CMK (cell line): Measurements from ENCODE around the gene KIF12.

Experiments used
- DNase-seq: peaks from one replicate; pipeline ENCODE4 v3.0.0-alpha.2; 2010; ENCODE audit warnings: low read depth

KIF12 gene

DNA sequence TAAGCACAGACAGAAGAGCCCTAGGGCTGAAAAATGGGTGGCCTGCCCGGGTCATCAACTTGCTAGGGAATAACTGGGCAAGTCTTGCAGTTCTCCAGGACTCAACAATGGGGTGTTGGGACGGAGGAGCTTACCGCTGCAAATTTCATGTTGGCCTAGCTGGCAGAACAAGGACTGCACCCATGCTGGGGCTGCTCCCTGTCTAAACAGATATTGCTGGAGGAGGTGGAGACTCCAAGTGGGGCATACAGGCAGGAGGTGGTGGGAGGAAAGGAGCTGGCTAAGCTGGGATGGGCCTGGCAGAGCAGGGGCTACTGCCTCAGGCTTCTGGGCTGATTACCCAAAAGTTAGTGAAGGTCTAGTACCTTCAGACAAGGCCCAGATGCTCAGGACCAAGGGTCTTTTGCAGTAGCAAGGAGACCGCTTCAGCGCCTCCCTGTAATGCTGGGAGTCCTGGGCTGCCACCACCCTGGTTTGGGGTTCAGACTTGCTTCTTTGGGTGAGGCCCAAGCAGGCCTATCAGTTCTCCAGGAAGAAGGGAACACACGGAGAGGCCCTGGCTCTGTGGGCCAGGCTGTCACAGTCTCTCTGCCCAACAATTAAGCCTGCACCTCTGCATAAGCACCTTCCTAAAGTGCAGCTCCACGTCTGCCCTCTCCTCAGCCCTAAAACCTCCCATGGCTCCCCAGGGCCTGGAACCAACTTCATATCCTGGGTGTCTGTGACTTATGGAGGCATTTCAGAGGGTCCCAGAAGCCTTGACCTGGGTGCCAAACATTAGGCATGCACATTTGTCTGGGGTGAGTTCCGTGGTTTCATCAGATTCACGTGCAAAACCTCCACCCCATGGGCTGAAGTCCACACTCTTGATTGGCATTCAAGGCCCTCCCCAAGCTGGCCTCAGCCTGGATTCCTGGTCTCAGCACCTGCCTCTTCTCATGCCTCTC is 24.2 kb upstream of the KIF12 start:
- no peak for DNase-seq

DNA sequence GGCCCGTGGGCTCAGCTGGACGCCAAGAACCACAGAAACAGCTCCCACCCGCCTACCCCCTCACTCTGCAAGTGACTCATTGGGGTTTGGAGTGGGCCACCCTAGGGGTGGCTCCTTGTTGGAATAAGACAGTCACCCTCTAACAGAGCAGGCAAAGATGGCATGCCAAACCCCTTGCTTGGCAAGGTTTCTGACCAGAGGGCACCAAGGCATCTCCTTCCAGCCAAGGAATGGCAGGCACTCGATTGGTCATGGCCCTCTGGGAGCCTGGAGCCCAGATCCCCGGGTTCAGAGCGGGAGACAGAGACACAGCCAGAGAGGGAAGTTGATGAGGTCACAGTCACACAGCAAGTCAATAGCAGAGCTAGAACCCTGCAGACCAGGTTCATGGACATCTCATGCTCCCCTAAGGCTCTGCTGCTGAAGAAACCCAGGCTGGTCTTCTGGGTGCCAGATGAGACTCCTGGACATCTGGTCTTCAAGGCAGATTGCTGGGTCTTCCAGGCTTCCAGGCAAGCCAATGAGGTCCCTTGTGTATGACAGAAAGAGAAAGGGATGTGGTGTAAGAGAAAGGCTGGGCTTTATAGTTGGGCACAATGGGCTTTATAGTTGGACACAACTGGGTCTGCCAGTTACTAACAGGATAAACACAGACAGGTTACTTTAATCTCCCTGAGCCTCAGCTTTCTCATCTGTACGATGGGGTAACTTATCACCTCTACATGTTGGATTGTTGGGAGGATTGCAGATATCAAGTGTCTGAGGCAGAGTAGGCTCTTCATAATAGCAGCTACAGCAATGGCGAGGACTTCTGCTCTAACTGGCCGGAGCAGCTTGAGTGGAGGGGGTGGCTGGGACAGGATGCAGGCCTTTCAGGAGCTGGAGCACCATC is 23.3 kb upstream of the KIF12 start:
- DNase-seq = no peak

DNA sequence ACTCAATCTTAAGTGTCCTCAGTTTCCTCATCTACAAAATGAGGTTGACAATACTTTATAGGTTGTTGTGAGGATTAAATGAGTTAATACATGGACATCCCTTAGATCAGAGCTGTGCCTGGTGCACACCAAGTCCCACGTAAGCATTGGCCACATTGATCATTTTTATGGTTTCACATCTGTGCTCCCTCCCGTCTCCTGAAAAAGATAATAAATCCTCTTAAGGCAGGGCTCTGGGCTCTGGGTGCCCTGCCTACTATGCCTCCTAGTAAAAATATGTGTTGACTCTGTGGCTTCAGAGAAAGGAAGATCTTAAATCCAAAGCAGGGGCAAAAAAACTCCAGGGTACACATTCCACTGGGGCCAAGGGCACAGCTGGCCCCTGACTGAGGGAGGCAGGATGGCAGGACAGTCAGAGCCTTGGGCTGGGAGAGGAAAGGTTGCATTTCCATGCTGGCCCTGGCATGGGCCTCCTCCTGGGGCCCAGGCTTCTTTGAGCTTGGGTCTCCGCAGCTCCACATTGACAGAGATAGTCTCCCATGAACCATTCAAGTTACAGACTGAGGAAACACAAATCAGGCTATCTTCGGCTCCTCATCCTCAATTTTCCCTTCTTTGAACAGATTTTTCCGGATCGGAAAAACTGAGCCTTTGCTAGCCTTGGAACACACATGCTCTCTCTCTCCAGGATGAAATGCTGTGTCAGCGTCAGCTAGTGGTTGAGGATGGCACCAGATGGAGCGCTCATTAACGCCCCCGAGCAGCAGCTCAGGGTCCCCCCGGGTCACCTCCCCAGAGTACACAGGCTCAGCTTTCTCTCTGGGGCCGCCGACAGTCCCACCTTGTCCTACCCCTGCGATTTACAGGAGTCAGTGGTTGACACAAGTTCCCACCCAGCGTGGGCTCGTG is 22.4 kb upstream of the KIF12 start:
- DNase-seq = no peak

DNA sequence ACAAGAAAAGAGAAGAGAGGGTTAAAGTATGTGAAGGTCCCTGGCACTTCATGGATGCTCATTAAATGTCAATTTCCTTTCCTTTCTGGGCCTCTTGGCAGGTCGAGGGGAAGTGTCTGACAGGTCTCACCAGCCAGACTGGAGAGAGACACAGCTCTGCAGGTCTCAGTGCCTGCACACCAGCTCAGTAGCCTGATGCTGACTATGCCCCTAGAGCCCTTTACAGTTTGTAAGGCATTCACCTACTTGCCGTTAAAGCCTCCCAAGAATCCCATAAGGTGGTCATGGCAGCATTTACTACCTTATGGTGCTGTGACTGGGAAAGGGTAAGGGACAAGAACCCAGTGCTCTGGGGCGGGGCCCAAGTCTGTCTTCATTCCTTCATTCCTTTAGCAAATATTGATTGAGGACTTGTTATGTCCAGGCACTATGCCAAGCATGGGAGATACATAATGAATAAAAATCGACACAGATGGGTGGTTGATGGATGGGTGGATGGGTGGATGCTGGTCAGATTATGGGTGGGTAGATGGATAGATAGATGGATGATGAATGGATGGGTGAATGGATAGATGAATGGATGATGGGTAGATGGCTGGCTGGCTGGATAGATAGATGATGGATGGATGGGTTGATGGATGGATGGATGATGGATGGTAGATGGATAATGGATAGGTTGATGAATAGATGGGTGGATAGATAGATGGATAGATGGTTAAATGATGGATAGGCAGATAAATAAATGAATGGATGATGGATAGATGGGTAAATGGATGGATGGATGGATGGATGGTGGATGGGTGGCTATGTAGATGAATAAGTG is 21.3 kb upstream of the KIF12 start:
- no peak for DNase-seq

DNA sequence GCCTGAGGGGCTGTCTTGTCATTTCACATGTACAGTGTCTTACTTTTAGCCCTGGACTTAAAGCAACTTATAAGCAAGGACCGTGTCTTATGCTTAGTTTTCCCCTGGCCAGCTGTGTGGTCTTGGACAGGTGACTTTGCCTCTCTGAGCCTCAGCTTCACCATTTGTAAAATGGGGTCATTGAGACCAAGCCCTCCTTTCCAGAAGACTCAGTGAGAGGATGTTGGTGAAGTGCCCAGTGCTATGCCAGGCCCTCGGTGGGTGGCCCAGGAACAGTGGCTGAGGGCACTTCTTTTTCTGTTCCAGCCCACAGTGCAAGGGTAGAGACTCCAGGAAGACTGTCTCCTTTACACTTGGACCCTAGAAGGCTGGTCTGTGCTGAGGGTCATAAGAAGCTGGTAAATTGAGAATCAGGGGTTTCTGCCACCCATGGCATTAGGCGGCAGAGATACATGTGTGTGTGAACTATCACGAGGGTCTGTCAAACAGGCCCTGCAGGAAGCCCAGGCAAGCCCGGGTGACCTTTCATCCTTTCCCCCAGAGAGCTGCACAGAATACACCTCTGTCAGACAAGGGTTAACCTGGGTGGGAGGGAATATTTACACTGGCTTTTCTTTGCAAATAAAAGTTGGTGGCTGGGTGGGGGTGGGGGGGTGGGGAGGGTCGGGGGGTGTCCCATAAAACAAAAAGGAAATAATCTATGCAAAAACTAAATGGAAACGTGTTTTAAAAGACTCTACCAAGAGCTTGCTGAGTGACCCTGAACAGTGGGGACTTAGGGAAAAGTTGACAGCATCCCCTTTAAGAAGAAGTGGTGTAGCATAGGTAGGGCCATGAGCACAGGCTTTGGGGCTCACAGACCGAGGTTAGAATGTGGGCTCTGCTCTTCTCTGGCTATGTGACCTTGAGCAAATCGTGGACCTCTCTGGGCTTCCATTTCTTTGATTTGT is 20.4 kb upstream of the KIF12 start:
- no peak for DNase-seq

DNA sequence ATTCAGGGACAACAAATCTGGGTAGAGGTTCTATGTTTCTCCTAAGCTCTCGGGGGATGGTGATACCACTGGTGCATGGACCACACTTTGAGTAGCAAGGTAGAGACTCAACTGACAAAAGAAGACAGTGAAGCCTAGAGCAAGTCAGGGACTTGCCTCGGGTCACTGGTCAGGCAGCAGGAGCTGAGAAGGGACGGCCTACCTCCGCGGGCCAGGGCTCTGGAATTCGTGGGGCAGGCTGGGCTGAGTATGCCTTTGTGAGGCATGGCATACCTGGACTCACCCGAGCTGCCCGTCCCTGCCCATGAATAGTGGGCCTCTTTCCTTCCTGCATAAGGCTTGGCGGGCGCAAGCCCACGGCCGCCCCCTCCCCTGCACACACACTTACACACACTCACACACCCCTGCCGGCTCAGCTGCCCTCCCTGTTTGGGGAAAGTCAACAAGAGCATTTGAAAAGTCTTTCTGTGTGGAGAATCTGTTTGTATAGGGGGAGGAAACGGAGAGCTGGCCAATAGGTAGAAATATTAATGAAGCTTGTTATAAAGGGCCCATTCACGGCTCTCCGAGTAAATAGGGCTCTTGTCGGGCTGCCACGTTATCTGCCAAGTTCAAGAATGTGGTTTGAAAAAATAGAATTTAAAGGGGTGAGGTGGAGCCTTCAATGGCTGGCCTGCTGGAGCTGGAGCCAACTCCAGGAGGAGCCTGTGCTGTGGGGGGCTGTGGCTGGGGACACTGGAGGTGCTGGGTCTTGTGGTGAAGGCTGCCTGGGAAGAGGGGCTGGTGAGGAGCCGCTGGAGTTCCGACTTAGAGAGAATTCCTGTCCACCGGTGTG is 19.1 kb upstream of the KIF12 start:
- DNase-seq = no peak

DNA sequence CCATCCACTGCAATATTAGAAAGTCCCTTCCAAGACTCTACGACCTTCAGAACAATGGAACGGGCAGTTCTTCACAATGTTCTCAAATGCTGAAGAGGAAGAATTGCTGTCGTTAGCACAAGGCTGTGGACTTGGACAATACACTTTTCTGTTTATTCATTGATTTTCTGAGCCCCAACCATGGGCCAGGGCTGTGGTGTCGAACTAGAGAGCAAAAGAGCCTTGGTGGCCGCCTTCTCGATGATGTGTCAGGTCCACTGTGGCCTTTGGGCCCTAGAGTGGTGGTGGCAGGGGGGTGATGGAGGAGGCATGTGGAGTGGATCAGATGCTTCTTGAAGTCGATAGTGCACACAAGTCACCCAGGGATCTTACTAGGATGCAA is 18.5 kb upstream of the KIF12 start:
- DNase-seq = no peak

DNA sequence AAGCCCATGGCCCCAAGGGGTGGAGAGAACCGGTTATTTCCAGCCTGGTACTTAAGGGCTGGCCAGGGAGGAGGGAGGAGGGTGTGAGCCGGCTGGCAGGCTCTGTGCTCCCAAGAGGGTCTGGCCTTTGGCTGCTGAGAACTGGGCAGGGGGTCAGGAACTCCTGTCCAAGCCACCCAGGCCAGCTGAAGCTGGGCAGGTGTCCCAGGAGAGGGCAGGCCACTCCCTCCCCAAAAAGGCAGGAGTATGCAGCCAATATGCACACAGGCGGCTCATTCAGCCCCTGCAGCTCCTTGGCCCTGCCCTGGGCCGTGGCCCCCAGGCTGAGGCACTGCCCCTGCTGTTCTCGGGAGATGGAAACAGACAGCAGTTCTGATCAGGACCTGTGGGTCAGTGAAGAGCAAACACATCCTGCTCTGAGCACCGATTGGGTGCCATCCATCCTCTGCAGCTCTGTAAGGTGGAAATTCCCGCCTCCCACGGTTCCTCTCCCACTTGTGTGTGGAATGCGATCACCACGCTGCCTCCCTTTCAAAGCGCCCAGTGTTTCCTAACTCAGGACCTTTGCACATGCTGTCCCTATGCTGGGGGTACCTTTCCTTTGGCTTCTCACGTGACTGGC is 17.1 kb upstream of the KIF12 start:
- DNase-seq = no peak

DNA sequence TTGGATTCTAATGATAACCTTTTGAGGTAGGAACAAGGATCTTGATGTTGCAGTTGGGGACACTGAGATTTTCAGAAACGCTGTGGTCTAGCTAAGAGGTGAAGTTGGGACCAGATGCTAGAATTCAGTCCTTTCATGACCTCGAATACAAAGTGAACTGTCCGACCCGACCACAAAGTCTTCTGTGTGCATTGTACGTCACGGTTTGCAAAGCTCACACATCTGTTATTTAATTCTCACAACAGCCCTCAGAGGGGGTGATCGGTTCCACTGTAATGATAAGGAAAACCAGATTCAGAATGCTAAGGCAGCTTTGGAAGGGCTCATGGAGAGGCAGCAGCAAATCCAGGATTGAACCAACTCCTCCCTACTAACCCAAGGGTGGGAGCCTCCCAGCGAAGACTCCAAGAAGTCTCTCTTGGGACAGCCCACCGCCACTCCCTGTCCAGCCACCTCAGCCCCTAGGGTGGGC is 16.6 kb upstream of the KIF12 start:
- DNase-seq = no peak

DNA sequence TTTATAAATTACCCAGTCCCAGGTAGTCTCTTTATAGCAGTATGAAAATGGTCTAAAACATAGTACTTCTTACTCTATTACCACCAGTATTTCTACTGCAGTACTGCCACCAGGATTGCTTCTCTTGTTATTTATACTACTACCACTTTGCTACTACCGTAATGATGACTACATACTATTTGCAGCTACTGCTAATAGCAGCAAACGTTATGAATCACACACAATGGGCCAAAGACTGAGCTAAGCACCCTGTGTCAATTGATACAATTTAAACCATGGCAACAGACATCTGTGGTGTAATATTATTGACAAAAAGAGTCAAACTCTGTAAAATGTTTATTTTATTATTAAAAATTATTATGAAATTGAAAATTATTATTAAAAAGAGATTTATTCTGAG is 15.3 kb upstream of the KIF12 start:
- no peak for DNase-seq

DNA sequence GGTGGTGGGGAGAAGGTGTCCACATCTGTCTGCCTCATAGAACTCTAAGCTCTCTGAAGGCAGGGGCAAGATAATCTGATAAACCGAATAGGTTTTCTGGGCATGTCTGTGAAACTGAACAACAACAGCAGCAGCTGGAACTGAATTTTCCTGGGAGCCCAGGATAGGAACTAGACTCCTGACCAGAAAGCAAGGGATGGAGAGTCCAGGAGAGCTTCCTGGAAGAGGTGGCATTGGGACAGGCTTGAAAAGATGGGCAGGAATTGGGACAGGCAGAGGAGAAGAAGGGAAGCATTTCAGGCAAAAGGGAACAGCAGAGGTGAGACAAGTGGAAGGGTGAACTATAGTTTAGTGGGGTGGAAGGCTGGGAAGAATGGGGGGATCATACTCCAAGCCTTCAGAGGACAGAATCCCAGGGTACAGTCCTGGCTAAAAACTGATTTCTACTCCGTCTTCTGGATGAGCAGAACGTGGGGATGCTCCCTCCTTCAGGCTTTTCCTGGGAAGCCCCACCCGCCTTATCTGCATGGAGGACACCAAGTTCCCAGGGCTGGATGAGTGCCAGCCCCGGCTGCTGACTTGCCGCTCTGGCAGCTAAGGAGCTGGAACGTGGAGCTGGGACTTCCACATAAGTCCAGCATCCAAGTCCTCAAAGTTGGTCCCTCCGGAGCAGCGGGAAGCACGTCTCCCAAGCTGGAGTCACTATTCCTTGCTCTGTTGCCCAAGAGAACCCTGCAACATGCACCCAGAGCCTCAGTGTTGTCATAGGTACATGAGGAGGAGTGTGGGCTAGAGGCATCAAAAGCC is 13.9 kb upstream of the KIF12 start:
- no peak for DNase-seq

DNA sequence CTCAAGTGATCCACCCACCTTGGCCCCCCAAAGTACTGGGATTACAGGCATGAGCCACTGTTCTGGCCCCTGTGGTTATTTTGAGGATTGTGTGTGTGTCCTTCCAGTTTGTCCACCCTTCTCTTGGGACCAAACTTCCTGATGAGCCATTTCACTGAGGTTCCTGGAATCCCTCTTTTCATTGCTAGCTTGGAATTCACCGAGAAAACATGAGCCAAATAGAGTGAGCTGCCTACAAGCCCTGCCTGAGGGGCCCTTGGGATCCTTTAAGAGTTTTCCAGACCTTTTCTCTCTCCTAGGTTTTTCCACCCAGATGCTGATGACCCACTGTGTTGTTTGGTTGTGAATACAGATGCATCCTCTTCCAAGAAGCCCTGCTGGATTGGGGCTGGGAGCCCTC is 13.2 kb upstream of the KIF12 start:
- DNase-seq = no peak

DNA sequence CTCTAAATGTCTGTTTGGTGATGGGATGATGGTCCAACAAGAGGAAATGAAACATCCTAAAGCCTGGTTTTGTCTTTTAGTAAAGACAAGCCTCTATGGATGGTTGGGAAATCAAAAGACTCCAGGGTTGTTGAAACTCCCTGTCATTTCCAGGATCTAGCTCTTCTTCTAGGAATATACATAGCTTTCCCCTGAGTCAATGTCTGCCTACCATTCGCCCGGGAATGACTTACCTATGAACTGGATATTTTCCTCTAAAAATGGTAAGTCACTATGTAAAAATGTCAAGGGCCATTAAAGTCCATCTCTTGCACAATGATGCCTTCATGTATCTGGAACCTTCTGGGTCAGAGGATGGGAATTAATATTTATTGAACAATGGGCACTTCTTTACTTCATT is 11.1 kb upstream of the KIF12 start:
- DNase-seq = no peak

DNA sequence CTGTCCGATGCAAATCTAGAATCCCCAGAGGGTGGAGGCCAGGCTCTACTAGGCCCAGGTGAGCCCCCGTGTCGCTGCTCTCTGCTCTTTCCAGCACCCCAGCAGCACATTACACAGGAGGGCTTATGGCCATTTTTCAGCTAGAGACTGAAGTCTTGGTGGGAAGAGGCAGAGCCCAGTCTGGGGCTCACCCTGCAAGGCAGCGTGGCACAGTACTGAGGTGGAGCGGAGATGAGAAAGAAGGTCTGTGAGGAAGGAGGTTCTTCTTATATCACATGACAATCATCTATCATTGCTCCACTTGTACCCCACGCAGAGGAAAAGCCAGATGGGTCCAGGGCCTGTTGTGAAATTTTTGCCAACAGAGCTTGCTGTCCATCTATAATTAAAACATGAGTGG is 10.0 kb upstream of the KIF12 start:
- DNase-seq = no peak

DNA sequence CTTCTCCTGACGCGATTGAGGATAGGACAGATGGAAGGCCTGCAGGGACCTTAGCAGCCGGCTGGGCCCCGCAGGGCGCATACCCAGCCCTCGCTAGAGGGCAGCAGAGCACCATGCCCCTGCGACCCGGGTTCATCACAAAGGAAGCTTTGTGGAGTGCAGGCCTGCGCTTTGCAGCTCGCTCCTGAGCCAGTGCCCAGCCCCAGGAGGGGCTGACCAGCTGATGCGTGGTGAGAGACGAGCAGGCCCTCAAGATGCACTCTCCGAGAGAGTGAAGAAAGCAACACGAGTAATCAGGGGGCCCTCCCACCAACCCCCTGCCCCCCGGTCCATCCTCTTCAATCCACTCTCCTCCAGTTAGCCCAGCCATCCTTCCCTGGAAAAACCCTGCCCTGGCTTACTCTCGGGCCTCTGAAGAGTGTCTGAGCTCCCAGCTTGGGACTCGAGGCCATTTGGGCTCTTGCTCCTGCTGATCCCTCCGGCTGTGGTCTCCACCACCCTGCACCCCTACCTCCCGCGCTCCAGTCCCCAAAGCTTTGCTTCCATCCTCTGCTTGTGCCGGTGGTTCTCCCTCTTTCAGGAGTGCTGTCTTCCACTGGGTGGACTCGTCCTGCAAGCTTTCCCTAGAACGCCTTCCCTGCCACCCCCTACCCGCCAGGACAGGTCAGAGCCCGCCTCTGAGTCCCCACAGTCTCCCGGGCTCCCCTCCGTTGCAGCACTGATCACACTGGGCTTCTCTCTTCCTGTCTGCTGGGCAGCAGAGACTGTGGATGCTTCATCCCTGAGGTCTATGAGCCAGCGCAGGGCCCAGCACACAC is 9.1 kb upstream of the KIF12 start:
- DNase-seq = peak; percentile 14

DNA sequence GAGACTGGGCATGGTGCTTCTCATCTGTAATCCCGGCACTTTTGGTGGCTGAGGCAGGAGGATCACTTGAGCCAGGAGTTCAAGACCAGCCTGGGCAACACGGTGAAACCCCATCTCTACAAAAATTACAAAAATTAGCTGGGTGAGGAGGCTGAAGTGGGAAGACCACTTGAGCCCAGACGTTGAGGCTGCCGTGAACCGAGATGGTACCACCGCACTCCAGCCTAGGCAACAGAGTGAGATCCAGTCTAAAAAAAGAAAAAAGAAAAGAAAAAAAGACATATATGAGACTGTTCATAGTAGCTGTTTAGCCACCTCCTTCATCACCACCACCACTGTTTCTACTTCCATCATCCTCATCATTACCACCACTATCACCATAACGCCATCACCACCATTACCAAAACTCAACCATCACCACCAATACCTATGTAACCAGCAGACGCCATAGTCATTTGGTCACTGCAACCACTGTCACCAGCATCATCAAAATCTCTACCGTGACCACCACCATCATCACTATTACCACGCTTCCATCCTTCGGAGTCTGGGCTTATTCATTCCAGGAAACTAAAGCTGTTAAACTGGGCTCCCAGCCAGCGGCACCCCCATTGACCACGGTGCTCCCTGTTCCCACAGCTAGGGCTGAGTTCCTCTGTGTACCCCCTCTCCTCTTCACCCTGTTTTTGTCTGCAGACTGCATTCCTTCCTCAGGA is 8.4 kb upstream of the KIF12 start:
- no peak for DNase-seq
